Fibroblast of skin of back (primary cell): ENCODE results near the gene KRT79.

ENCODE experiments used
- DNase-seq: peaks from one replicate; pipeline ENCODE4 v3.0.0-alpha.2; 2013

The KRT79 gene

DNA sequence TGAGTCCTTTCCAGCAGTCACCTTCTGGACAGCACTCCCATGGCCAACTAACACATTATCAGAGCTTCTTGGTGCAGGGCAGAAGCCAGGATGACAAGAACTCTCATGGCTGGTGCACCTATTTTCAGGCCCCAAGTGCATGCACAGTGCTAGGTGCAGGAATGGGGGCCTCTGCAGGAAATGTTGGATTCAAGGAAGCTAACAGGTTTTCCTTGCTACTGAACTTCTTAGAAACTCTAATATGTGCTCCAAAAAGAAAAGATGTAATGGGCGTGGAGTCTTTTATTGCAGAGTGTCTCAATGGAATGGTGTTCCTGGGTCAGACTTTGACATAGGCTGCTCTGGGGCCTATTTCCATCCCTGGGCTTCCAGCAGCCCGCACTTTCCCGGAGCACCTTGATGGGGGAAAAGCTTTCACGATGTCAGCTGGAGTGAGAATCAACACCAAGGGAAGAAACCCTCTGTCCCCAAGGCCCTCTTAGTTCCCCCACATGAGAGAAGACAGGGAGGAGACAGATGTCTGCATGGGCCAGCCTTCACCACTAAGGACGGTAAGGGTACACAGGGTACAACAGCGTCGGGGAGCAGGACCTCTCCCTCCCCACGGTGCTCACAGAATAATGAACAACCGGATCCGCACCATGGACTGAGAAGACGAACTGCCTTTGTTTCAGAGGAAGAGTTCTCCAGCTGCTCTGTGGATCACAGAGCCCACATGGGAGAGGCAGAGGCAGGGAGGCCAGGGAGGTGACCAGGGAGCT, 45.1 kb downstream of the KRT79 start:
- DNase-seq: no peak

DNA sequence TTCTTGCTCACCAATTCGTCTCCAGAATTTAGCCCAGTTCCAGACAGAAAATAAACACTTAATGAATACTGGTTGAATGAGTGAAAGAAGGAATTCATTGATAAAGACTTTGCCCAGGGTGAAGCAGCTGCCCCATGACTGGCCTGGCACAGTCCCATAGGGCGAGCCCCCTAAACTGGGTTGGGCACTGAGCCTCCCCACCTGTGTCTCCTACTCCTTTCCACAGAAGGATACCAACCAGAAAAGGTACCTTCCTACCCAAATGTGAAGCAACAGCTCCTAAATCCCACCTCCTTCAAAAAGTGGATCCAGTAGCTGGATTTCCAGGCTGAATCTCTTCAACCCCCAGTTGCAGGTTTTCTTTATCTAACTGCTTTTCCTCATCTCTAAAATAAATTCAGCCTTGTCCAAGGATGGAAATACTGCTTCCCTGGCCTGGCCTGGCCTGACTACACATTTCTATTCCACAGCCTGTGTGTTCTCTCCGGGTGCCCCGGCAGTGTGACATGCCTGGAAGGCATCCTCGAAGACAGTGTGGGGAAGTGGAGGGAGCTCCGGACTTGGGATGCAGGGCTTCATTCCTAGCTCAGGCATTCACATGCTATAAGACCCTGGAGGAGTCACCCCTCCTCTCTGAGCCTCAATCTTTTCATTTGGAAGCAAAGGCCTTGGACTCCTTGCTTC, 45.8 kb downstream of the KRT79 start:
- DNase-seq: no peak

DNA sequence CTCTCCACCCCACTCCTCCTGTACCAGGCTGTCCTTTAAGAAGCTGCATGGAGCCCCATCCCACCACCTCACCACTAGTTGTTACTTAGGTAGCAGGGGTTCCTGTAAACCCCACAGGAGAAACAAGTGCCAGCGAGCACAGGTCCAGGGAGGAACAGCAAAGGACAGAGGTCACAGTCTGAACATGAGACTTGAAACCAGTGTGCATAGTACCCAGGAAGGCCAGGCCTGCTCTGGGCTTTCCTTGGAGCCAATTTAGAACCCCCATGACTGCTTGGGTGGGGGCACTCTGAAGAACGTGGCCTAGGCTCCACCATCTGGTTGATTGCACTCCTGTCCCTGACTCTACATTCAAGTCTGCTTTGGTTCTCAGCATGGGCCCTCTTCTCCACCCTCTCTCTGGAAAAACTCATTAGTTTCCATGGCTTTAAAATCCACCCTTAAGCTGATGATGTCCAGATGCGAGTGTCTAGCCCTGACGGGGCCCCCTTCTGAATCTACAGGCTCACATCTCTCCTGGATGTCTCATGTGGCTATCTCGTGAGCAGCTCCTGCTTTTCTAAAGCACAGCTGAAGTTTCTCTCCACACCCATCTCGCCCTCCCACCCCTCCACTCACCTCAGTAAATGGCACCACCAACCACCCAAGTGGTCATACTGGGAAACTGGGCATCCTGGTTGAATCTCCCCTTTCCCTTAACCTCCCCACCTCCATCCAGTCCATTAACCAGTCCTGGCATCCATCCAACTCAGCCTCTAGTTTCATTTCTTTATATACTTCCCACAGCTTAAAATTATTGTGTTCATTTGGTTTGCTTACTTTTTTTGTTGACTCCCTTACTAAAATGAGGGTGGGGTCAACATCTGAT, 46.6 kb downstream of the KRT79 start:
- no peak for DNase-seq

DNA sequence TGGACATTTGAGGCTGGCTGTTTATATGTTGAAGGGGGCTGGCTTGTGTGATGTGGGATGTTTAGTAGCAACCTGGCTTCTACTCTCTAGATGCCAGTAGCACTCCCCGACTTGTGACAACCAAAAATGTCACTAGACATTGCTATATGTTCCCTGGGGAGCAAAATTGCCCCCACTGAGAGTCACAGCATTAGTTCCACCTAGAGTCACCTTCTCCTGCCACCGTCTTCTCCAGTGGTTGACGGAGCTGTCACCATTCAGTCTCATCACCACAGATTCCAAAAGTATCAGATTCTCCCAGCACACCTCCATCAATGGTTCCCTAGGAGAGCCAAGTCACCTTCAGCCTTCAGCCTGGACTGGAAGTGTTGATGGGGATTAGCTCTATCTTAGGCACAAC, 49.2 kb downstream of the KRT79 start:
- DNase-seq: no peak

DNA sequence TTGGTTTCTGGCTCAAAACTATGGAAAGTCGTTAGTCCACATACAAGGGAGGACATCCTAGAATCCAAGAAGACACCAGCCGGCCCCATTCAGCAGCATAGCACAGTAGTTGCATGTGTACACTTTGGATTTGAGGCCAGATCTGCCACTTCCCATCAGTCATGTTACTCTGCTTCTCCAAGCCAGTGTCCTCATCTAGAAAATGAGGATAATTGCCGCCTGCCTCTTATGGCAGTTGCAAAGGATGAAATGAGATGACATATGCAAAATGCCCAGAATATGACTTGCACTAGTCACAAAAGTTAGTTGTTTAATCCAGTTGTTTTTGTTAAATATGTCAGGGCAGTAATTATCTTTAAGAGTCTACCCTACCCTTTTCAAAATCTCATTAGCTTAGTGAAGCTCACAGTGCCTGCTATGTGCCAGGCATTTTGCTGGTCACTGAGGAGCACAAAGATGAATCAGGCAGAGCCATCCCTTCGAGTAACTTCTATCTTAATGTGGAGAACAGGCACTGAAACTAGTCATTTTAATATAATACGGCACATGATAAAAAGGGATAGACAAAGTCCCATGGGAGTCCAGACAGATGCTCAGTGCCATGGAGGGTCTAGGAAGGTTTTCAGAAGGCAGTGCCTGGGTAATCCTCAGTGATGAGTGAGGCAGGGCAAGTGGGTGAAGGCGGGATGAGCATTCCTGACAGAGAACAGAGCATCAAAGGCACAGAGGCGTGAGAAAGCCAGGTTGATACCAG, 50.4 kb downstream of the KRT79 start:
- no peak for DNase-seq

DNA sequence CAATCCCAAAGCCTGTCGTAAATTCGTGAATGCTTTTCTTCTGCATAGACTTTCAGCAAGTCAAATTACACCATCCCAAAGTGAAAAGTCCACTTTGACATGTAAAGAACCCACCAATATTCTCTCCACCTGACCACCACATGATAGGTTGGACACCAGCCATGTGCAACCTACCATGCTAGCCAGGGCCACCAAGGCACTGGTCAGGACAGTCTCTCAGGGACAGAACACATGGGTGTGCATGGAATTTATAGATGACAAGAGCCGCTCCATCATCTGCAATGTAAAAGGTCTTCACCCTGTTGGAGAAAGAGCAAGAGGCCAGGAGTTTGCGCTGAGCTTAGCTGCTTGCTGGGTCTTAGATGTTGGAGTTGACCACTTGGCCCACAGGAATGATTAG, 51.6 kb downstream of the KRT79 start:
- no peak for DNase-seq

DNA sequence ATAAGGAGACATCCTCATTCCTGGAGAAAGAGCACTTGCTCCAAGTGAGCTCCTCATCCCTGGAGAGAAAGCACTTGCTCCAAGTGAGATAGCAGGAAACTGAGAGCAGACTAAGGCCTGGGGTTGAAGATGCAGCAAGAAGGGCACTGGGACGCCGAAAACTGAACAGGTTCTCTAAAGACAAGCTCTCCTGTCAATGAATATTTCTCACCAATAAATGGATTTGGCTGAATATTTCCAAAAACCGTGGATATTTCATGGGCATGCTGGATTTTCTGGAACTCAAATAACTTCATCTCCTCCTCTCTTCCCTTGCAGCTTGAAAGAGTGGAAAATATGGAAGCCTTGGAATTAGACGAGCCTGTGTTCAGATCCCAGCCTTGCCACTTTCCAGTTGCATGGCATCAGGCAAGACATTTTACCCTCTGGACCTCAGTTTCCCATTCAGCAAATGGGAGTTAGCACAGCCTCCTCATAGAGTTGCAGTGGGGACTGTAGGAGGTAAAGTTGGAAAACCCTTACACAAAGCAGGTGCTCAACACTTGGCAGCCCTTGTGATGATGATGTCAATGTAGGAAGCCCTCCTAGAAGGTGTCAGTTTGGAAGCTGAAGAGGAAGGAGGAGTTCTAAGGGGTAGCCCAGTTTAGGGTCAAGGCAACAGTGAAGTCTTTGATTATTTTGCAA, 52.6 kb downstream of the KRT79 start:
- no peak for DNase-seq

DNA sequence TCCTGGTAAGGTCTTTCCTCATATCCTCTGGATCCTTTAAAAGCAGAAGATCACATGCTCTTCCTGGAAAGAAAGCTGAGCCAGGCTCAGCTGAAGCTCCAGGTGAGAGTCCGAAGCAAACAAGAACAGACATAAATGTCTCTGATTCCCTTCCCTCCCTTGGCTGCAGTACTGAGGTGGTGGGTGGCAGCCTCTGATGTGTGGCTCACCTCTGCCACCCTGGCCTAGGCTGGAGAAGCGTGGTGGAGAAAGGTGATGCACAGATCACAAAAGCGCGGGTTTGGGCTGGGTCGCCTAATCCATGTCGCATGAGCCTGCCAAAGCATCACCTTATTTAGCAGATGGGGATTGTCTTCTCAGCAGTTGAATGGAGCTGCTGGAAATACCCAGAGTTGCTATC, 54.2 kb downstream of the KRT79 start:
- DNase-seq: no peak

DNA sequence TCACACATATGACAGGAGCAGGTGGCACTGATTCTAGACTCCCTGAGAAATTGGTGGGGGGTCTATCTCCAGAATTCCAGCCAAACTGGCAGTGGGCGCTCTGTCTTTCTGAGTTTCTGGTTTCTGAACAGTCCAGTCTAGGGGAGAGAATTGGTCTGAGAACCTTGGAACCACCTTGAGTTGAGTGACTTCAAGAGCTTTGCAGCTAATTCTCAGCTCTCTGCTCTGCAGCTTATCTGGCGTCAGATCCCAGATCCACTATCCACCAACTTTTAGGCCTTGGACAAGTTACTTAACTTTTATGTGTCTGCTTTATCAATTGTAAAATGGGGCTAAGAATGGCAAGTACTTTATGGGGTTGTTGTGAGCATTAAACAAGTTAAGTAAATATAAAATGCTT, 55.3 kb downstream of the KRT79 start:
- no peak for DNase-seq

DNA sequence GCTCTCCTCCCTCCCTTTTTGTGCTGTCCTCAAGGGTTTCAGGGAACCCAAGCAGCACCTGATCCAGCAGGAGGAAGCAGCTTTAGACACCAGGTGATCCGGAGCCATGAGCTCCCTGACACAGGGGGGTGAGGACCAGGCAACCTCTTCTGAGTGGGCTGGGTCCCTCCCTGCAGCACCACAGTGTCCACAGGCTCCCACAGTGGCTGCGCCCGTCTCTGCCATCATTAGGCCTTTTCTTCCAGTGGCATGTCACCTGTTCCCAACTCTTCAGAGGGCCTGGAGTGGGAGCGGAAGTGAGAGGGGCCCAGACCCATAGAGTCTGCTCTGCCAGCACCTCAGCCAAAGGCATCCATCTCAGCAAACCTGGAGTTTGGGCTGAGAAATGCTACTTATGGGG, 56.5 kb downstream of the KRT79 start:
- DNase-seq: no peak

DNA sequence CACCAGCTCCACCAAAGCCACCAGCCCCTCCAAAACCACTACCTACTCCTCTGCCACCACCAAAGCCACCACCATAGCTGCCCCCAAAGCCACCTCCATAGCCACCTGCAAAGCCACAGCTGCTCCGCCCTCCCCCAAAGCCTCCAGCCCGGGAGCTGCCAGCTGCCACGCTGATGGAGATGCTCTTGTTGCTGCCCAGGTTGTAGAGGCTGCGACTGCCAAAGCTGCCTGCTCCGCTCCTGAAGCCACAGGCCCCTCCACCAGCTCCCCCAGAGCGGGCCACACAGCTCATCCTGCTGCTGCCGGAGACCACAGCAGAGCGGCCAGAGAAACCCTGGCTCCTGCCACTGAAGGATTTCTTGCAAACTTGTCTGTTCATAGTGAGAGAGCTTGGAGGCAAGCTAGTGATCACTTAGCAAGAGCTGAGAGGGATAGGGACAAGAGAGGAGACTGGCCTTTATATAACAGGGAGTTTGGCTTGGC, 57.2 kb downstream of the KRT79 start, which contains the start of gene KRT76:
TSS of gene KRT76 (minus strand) at position 433 of the 483 bp plus-strand sequence. CDS start at position 379, 54 bp downstream.
- no peak for DNase-seq

DNA sequence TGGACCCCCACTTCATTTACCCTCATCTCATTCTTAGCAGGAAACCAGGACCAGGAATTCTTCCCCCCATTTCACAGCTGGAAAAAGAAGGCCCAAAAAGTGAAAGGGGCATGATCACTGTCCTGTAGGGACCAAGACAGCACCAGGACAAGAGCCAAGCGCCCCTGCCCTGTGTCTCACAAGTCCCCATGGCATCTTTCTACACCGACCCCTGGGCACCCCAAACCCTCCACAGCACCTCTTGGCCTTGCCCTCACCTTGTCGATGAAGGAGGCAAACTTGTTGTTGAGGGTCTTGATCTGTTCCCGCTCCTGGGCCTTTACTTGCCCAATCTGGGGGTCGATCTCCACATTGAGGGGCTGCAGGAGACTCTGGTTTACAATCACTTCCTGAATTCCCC, 57.7 kb downstream of the KRT79 start:
- DNase-seq: no peak

DNA sequence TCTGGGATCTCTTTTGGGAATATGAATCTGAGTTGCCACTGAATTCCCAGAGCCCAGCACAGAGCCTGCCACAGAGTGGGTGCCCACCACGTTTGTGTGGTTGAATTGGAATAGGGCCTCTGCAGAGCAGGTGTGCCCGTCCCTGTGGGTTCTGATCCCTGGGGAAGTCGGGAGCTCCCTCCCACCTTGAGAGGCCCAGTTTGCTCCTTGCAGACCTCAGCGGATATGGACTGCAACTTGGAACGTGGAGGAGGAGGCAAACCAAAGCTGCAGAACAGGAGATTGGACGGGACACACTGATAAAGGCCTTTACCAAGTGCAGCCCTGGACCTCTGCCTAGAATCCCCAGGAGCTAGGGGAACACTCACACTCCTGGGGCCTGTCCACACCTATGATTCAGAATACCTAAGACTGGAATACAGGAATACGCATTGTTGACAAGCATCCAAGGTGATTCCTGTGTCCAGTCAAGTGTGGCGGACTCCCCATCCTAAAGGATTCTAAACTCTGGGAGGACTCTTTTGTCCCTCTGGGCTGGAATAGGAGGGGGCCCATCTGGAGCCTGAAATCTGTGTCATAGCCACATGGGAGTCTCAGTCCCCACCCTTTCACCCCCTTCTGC, 59.4 kb downstream of the KRT79 start:
- DNase-seq: no peak

DNA sequence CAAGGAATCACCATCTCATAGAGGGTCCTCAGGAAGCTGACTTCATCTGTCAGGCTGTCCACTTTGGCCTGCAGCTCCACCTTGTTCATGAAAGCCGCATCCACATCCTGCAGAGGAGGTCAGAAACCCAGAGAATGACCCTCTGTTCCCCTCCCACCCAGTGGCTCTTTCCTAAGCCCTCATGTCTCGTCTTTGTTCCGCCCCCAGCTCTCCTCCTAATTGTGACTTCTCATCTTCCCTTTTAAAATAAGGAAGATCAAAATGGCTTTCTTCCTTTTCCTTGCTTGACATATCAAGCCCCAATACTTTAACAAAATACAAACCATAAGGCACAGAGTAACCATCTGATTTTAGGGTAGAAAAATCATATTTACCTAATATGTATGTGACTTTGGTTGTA, 61.3 kb downstream of the KRT79 start:
- no peak for DNase-seq

DNA sequence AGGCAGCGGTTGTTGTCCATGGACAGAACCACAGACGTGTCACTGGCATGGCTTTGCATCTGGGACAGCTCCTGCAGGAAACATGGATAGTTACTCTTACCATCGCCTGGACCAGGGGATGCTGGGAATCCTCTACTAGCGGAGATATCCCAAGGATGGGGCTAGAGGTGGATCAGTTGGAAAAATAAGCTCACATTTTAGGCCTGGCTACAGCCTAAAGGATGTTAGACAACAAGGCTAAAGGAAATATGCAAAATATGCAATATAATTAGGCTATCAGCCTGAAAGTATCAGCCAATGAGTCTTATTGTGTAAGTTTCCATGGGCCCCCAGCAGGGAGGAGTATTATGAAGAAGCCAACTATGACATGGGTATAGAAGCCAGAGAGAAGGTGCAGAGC, 61.9 kb downstream of the KRT79 start:
- DNase-seq: no peak

DNA sequence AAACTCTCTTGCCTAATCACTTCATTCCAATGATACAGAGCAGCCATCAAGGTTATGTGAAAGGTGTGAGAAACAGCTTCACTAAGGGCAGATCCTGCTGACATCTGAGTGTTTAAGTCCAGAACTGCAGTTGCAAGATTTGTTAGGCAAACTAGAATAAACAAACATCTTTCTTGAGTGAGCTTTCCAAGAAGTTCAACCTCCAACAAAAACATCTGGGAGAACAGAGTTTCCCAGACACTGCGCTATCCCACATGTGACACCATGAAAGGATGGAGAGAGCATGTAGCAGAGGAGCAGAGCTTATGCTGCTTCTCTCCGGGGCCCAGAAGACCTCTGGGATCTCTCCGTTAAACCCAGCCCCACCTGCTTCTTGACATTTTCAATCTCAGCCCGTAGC, 62.6 kb downstream of the KRT79 start:
- DNase-seq: no peak
